K562 (cell line): ENCODE results near the gene VDAC2. TPM values are rescaled to one million over a fixed set of nuclear protein-coding genes. Genes with fewer than 3 reads are reported as not detected.

Experiments
- CREM ChIP-seq: IDR thresholded peaks from 2 replicates; pipeline ENCODE4 v1.6.1; 2014; ENCODE audit warnings: antibody characterized with exemption, low read depth
- E2F3 ChIP-seq: fragments of 250-450 bp; sonication (Bioruptor Pico); IDR thresholded peaks from 2 replicates; pipeline ENCODE4 v1.4.0; 2020; ENCODE audit warnings: mild to moderate bottlenecking
- GTF2E2 ChIP-seq: fragments of 200-800 bp; sonication (Bioruptor generic); IDR thresholded peaks from 2 replicates; pipeline ENCODE4 v1.6.1; 2016; ENCODE audit warnings: missing genetic modification characterization, missing compliant biosample characterization
- KDM1A ChIP-seq, 2 experiments: fragments of 450-650 bp; IDR thresholded peaks; 2 replicates each; pipeline ENCODE4 v1.6.1; 2016; ENCODE audit warnings: mild to moderate bottlenecking in 2 of 2
- KLF16 ChIP-seq: IDR thresholded peaks from 2 replicates; pipeline ENCODE4 v1.6.1; 2016; ENCODE audit warnings: antibody characterized with exemption
- LARP7 ChIP-seq: fragments of 450-650 bp; IDR thresholded peaks from 2 replicates; pipeline ENCODE4 v1.6.1; 2016
- MAZ ChIP-seq, 2 experiments: fragments of 450-650 bp in 1 of 2; sonication (generic) in 1 of 2; formaldehyde crosslinking; IDR thresholded peaks in 1 of 2; conservative IDR thresholded peaks in 1 of 2; 2 replicates each; pipeline versions ENCODE4 v1.4.0 to v1.5.0; 2020; ENCODE audit warnings: mild to moderate bottlenecking in 1 of 2, missing genetic modification reagents in 1 of 2
- MTA1 ChIP-seq: fragments of 450-650 bp; IDR thresholded peaks from 2 replicates; pipeline ENCODE4 v1.6.1; 2017; ENCODE audit warnings: borderline replicate concordance
- MYNN ChIP-seq, 2 experiments: sonication (generic); formaldehyde crosslinking in 1 of 2; IDR thresholded peaks; 2 replicates each; pipeline versions ENCODE4 v1.5.0 to v1.6.1; 2016 to 2020; ENCODE audit warnings: antibody characterized with exemption in 1 of 2, missing genetic modification reagents in 1 of 2
- NBN ChIP-seq: fragments of 450-650 bp; IDR thresholded peaks from 2 replicates; pipeline ENCODE4 v1.6.1; 2016; ENCODE audit warnings: low read depth, mild to moderate bottlenecking
- POLR2A ChIP-seq: fragments of 450-650 bp; conservative IDR thresholded peaks from 2 replicates; pipeline ENCODE4 v1.6.1; 2016
- RB1 ChIP-seq: fragments of 450-650 bp; IDR thresholded peaks from 2 replicates; pipeline ENCODE4 v1.6.1; 2017; ENCODE audit warnings: low read depth, mild to moderate bottlenecking
- SPI1 ChIP-seq: IDR thresholded peaks from 2 replicates; pipeline ENCODE4 v1.6.1; 2011; ENCODE audit warnings: low read depth, low read length, control low read depth, borderline replicate concordance
- XRCC3 ChIP-seq: fragments of 450-650 bp; IDR thresholded peaks from 2 replicates; pipeline ENCODE4 v1.6.1; 2017; ENCODE audit warnings: mild to moderate bottlenecking, moderate library complexity
- ZC3H4 ChIP-seq: sonication (generic); formaldehyde crosslinking; IDR thresholded peaks from 2 replicates; pipeline ENCODE4 v1.9.0; 2021; ENCODE audit warnings: missing genetic modification reagents, borderline replicate concordance
- ZNF311 ChIP-seq: fragments of 250-450 bp; sonication (Bioruptor Pico); IDR thresholded peaks from 2 replicates; pipeline ENCODE4 v1.4.0; 2020; ENCODE audit warnings: mild to moderate bottlenecking, moderate library complexity
- ZSCAN32 ChIP-seq: fragments of 450-650 bp; formaldehyde crosslinking; IDR thresholded peaks from 2 replicates; pipeline ENCODE4 v1.4.0; 2020; ENCODE audit warnings: mild to moderate bottlenecking, moderate library complexity
- polyA plus RNA-seq, 8 experiments: library from polyadenylated mRNA; depleted of rRNA in 4 of 8; stranded (reverse) in 5 of 8; unstranded in 3 of 8; fragments of >200 nt; fragmentation: Nextera tagmentation in 2 of 8; fragmentation: Illumina TruSeq in 1 of 8; extraction: Ambion mirVana in 2 of 8; extraction: Trizol in 1 of 8; gene quantifications; 2 replicates each; pipeline versions ENCODE4 v1.2.1 to v1.2.3, GENCODE V29; 2011 to 2014; ENCODE audit warnings: inconsistent platforms in 1 of 8, missing spikeins in 1 of 8
- total RNA-seq, 7 experiments: library from RNA; depleted of rRNA in 6 of 7; stranded (reverse); fragments of >200 nt in 6 of 7; fragmentation: Illumina TruSeq in 2 of 7; extraction: Trizol in 2 of 7; gene quantifications; 2 replicates each; pipeline versions ENCODE4 v1.2.1 to v1.2.3, GENCODE V29; 2011 to 2021; ENCODE audit warnings: low replicate concordance in 1 of 7
- TF ChIP-seq, protein P1 (sequence below): sonication (generic); formaldehyde crosslinking; IDR thresholded peaks from 2 replicates; pipeline ENCODE4 v1.9.0; 2022; ENCODE audit warnings: mild to moderate bottlenecking, missing genetic modification reagents
- TF ChIP-seq, protein P2 (sequence below): fragments of 250-450 bp; sonication (Bioruptor Pico); IDR thresholded peaks from 2 replicates; pipeline ENCODE4 v1.9.0; 2021; ENCODE audit warnings: mild to moderate bottlenecking
- TF ChIP-seq, protein P3 (sequence below): sonication (generic); formaldehyde crosslinking; IDR thresholded peaks from 2 replicates; pipeline ENCODE4 v1.8.1; 2023; ENCODE audit warnings: mild to moderate bottlenecking, missing genetic modification reagents
- TF ChIP-seq, protein P4 (sequence below): IDR thresholded peaks from 2 replicates; pipeline ENCODE4 v1.6.1; 2011; ENCODE audit warnings: borderline replicate concordance, low read depth, mild to moderate bottlenecking, moderate library complexity, low read length; ENCODE audit not compliant: insufficient read depth, poor library complexity, severe bottlenecking
- TF ChIP-seq, protein P5 (sequence below): fragments of 250-450 bp; sonication (Bioruptor Pico); IDR thresholded peaks from 2 replicates; pipeline ENCODE4 v1.6.1; 2021; ENCODE audit warnings: mild to moderate bottlenecking
- TF ChIP-seq, protein P6 (sequence below): IDR thresholded peaks from 2 replicates; pipeline ENCODE4 v1.6.1; 2011; ENCODE audit not compliant: insufficient read length; ENCODE audit errors: extremely low read depth

The VDAC2 gene
- total and polyA plus RNA-seq, 9 of the 15 experiments (the other 6 are each of a cell fraction or from before 2014, with no cell fraction given): 139 to 450 (median 250) TPM

DNA sequence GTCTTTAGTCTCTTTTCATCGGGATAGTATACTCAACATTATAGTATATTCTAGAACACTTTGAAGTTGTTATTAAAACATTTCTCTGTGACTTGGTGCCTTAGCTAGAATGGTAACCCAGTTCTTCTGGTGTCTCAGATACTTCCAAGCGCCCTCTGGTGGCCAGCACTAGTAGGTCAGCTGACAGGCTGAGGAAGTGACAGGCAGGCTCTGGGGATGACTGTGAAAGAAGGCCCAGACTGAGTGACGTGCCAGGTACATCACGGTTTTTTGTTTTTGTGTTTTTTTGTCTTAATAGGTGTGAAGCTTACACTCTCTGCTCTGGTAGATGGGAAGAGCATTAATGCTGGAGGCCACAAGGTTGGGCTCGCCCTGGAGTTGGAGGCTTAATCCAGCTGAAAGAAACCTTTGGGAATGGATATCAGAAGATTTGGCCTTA, 20.0 kb downstream of the VDAC2 start (continued):
- TF ChIP-seq KLF16 (peak; percentile 26; the same call in 1 of the 2 replicates), KDM1A (IDR thresholded peaks at IDR 0.05) (no peak), E2F3 (CRISPR knock-in tag) (no peak), ZNF311 (CRISPR knock-in tag) (no peak), POLR2A (peak; percentile 45; the same call in 1 of the 2 replicates), SPI1 (peak; percentile 95), MAZ (CRISPR knock-in tag; conservative IDR thresholded peaks at IDR 0.05 in 1 of 2, IDR thresholded peaks at IDR 0.05 in 1 of 2) (peak in 1 of 2 experiments; percentile 36; a peak in 1 of 4 replicates), ZC3H4 (CRISPR knock-in tag) (no peak), GTF2E2 (tag) (no peak), LARP7 (no peak), RB1 (peak; percentile 19; the same call in 1 of the 2 replicates), MYNN (IDR thresholded peaks at IDR 0.05) (peak; percentile 55; the same call in 1 of the 2 replicates), MYNN (CRISPR knock-in tag; IDR thresholded peaks at IDR 0.05) (no peak), MTA1 (0 out of 2 replicates have a peak, but pooled peaks have one; percentile 16), ZSCAN32 (CRISPR knock-in tag) (no peak), NBN (peak; percentile 60; the same call in 1 of the 2 replicates), CREM (peak; percentile 72; the same call in 1 of the 2 replicates), XRCC3 (no peak)
- TF ChIP-seq, protein P1, sequence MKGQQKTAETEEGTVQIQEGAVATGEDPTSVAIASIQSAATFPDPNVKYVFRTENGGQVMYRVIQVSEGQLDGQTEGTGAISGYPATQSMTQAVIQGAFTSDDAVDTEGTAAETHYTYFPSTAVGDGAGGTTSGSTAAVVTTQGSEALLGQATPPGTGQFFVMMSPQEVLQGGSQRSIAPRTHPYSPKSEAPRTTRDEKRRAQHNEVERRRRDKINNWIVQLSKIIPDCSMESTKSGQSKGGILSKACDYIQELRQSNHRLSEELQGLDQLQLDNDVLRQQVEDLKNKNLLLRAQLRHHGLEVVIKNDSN (CRISPR knock-in tag): peak; percentile 83
- TF ChIP-seq, protein P2, sequence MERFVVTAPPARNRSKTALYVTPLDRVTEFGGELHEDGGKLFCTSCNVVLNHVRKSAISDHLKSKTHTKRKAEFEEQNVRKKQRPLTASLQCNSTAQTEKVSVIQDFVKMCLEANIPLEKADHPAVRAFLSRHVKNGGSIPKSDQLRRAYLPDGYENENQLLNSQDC (CRISPR knock-in tag): 0 out of 2 replicates have a peak, but pooled peaks have one; percentile 25
- TF ChIP-seq, protein P3, sequence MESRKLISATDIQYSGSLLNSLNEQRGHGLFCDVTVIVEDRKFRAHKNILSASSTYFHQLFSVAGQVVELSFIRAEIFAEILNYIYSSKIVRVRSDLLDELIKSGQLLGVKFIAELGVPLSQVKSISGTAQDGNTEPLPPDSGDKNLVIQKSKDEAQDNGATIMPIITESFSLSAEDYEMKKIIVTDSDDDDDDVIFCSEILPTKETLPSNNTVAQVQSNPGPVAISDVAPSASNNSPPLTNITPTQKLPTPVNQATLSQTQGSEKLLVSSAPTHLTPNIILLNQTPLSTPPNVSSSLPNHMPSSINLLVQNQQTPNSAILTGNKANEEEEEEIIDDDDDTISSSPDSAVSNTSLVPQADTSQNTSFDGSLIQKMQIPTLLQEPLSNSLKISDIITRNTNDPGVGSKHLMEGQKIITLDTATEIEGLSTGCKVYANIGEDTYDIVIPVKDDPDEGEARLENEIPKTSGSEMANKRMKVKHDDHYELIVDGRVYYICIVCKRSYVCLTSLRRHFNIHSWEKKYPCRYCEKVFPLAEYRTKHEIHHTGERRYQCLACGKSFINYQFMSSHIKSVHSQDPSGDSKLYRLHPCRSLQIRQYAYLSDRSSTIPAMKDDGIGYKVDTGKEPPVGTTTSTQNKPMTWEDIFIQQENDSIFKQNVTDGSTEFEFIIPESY: 0 out of 2 replicates have a peak, but pooled peaks have one; percentile 12
- TF ChIP-seq, protein P4, sequence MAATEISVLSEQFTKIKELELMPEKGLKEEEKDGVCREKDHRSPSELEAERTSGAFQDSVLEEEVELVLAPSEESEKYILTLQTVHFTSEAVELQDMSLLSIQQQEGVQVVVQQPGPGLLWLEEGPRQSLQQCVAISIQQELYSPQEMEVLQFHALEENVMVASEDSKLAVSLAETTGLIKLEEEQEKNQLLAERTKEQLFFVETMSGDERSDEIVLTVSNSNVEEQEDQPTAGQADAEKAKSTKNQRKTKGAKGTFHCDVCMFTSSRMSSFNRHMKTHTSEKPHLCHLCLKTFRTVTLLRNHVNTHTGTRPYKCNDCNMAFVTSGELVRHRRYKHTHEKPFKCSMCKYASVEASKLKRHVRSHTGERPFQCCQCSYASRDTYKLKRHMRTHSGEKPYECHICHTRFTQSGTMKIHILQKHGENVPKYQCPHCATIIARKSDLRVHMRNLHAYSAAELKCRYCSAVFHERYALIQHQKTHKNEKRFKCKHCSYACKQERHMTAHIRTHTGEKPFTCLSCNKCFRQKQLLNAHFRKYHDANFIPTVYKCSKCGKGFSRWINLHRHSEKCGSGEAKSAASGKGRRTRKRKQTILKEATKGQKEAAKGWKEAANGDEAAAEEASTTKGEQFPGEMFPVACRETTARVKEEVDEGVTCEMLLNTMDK: peak; percentile 91
- TF ChIP-seq, protein P5, sequence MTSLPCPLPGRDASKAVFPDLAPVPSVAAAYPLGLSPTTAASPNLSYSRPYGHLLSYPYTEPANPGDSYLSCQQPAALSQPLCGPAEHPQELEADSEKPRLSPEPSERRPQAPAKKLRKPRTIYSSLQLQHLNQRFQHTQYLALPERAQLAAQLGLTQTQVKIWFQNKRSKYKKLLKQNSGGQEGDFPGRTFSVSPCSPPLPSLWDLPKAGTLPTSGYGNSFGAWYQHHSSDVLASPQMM (CRISPR knock-in tag): no peak
- TF ChIP-seq, protein P6, sequence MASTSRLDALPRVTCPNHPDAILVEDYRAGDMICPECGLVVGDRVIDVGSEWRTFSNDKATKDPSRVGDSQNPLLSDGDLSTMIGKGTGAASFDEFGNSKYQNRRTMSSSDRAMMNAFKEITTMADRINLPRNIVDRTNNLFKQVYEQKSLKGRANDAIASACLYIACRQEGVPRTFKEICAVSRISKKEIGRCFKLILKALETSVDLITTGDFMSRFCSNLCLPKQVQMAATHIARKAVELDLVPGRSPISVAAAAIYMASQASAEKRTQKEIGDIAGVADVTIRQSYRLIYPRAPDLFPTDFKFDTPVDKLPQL: no peak
